WTC11 (cell line): ENCODE data around the gene PRRG1. TPM values are rescaled to one million over a fixed set of nuclear protein-coding genes. Genes with fewer than 3 reads are reported as not detected.

Experiments
- ATAC-seq: fragments of 200-7000 bp; cut with Tn5 transposase; 2 replicates; pipeline ENCODE4 v1.10.0; 2021; ENCODE audit warnings: mild to moderate bottlenecking, moderate library complexity
- CTCF ChIA-PET: fragments of 300-600 bp; sonication (Branson Sonifier 250); formaldehyde crosslinking; loops from one replicate; lab custom pipeline; 2021; ENCODE audit warnings: antibody characterized with exemption; lab: Charles Lee
- POLR2A ChIA-PET: fragments of 350-600 bp; sonication (Branson Sonifier 250); formaldehyde crosslinking; loops from one replicate; lab custom pipeline; 2021; ENCODE audit warnings: antibody characterized with exemption; lab: Charles Lee
- DNase-seq: peaks from one replicate; pipeline ENCODE4 v3.0.0; 2021; ENCODE audit warnings: low spot score
- H3K27ac Mint-ChIP-seq: 2 replicates; pipeline ENCODE4 v1.8.0; 2021; ENCODE audit warnings: mixed read lengths
- H3K27me3 Mint-ChIP-seq: 2 replicates; pipeline ENCODE4 v1.8.0; 2021; ENCODE audit warnings: low read depth, mild to moderate bottlenecking, moderate library complexity, mixed read lengths
- H3K36me3 Mint-ChIP-seq: 2 replicates; pipeline ENCODE4 v1.8.0; 2021; ENCODE audit warnings: mixed read lengths
- H3K4me1 Mint-ChIP-seq: 2 replicates; pipeline ENCODE4 v1.8.0; 2022; ENCODE audit warnings: mixed read lengths
- H3K4me3 Mint-ChIP-seq: 2 replicates; pipeline ENCODE4 v1.8.0; 2021; ENCODE audit warnings: mild to moderate bottlenecking, moderate library complexity, mixed read lengths
- H3K9me3 Mint-ChIP-seq: 2 replicates; pipeline ENCODE4 v1.8.0; 2021; ENCODE audit warnings: mixed read lengths
- AFF4 ChIP-seq: sonication (generic); formaldehyde crosslinking; IDR thresholded peaks from 2 replicates; pipeline ENCODE4 v1.8.1; 2023; ENCODE audit warnings: mild to moderate bottlenecking, missing genetic modification reagents, borderline replicate concordance
- ARID4B ChIP-seq: sonication (generic); formaldehyde crosslinking; IDR thresholded peaks from 2 replicates; pipeline ENCODE4 v1.8.0; 2023; ENCODE audit warnings: missing genetic modification reagents, mild to moderate bottlenecking, borderline replicate concordance
- CBFB ChIP-seq: sonication (generic); formaldehyde crosslinking; IDR thresholded peaks from 2 replicates; pipeline ENCODE4 v1.8.1; 2022; ENCODE audit warnings: mild to moderate bottlenecking, low read depth, missing genetic modification reagents
- CDX4 ChIP-seq: fragments of 250-450 bp; sonication (Bioruptor Pico); IDR thresholded peaks from 2 replicates; pipeline ENCODE4 v1.9.0; 2021; ENCODE audit warnings: moderate library complexity, mild to moderate bottlenecking, inconsistent platforms, borderline replicate concordance
- CREM ChIP-seq: sonication (generic); formaldehyde crosslinking; IDR thresholded peaks from 2 replicates; pipeline ENCODE4 v1.8.1; 2022; ENCODE audit warnings: mild to moderate bottlenecking, missing genetic modification reagents, moderate library complexity
- ELF4 ChIP-seq: sonication (generic); formaldehyde crosslinking; IDR thresholded peaks from 2 replicates; pipeline ENCODE4 v1.8.1; 2022; ENCODE audit warnings: low read depth, mild to moderate bottlenecking, moderate library complexity, missing genetic modification reagents
- ESRRA ChIP-seq: sonication (generic); formaldehyde crosslinking; IDR thresholded peaks from 2 replicates; pipeline ENCODE4 v1.8.1; 2022; ENCODE audit warnings: mild to moderate bottlenecking, missing genetic modification reagents, borderline replicate concordance
- ETV6 ChIP-seq: sonication (generic); formaldehyde crosslinking; IDR thresholded peaks from 2 replicates; pipeline ENCODE4 v1.8.1; 2022; ENCODE audit warnings: mild to moderate bottlenecking, missing genetic modification reagents
- FOXK1 ChIP-seq: sonication (generic); formaldehyde crosslinking; IDR thresholded peaks from 2 replicates; pipeline ENCODE4 v1.8.0; 2022; ENCODE audit warnings: mild to moderate bottlenecking, moderate library complexity, missing genetic modification reagents
- GTF2I ChIP-seq: fragments of 250-450 bp; sonication (Bioruptor Pico); conservative IDR thresholded peaks from 2 replicates; pipeline ENCODE4 v1.4.0; 2021; ENCODE audit warnings: mild to moderate bottlenecking
- HMGA2 ChIP-seq: fragments of 250-450 bp; sonication (Bioruptor Pico); IDR thresholded peaks from 2 replicates; pipeline ENCODE4 v1.4.0; 2021; ENCODE audit warnings: mild to moderate bottlenecking, moderate library complexity
- HMGXB4 ChIP-seq: sonication (generic); formaldehyde crosslinking; IDR thresholded peaks from 2 replicates; pipeline ENCODE4 v1.8.1; 2023; ENCODE audit warnings: mild to moderate bottlenecking, moderate library complexity, missing genetic modification reagents
- MYBL2 ChIP-seq: sonication (generic); formaldehyde crosslinking; IDR thresholded peaks from 2 replicates; pipeline ENCODE4 v1.8.1; 2023; ENCODE audit warnings: mild to moderate bottlenecking, moderate library complexity, missing genetic modification reagents
- OVOL2 ChIP-seq: fragments of 250-450 bp; sonication (Bioruptor Pico); IDR thresholded peaks from 2 replicates; pipeline ENCODE4 v1.9.0; 2021; ENCODE audit warnings: mild to moderate bottlenecking, borderline replicate concordance
- RORB ChIP-seq: fragments of 250-450 bp; sonication (Bioruptor Pico); IDR thresholded peaks from 2 replicates; pipeline ENCODE4 v1.9.0; 2021; ENCODE audit warnings: mild to moderate bottlenecking
- SMAD4 ChIP-seq: sonication (generic); formaldehyde crosslinking; IDR thresholded peaks from 2 replicates; pipeline ENCODE4 v1.8.0; 2022; ENCODE audit warnings: mild to moderate bottlenecking, missing genetic modification reagents
- USF2 ChIP-seq: sonication (generic); formaldehyde crosslinking; IDR thresholded peaks from 2 replicates; pipeline ENCODE4 v1.8.1; 2023; ENCODE audit warnings: mild to moderate bottlenecking, missing genetic modification reagents, moderate library complexity
- ZBTB21 ChIP-seq: sonication (generic); formaldehyde crosslinking; IDR thresholded peaks from 2 replicates; pipeline ENCODE4 v1.8.1; 2023; ENCODE audit warnings: mild to moderate bottlenecking, missing genetic modification reagents, borderline replicate concordance
- ZNF138 ChIP-seq: sonication (generic); formaldehyde crosslinking; conservative IDR thresholded peaks from 2 replicates; pipeline ENCODE4 v1.8.1; 2022; ENCODE audit warnings: mild to moderate bottlenecking, moderate library complexity, missing genetic modification reagents
- ZNF263 ChIP-seq: sonication (generic); formaldehyde crosslinking; IDR thresholded peaks from 2 replicates; pipeline ENCODE4 v1.8.1; 2022; ENCODE audit warnings: low read depth, mild to moderate bottlenecking, moderate library complexity, missing genetic modification reagents
- ZNF423 ChIP-seq: fragments of 250-450 bp; sonication (Bioruptor Pico); IDR thresholded peaks from 2 replicates; pipeline ENCODE4 v2.1.2; 2022; ENCODE audit warnings: mild to moderate bottlenecking, moderate library complexity
- ZNF512 ChIP-seq: sonication (generic); formaldehyde crosslinking; IDR thresholded peaks from 2 replicates; pipeline ENCODE4 v1.8.1; 2022; ENCODE audit warnings: missing genetic modification reagents, borderline replicate concordance
- total RNA-seq: library from RNA; stranded (reverse); gene quantifications from 3 replicates; pipeline ENCODE4 v1.2.3, GENCODE V29; 2021

Gene PRRG1
- total RNA-seq, 1 experiment from 2014 or later = 8.1 TPM

DNA sequence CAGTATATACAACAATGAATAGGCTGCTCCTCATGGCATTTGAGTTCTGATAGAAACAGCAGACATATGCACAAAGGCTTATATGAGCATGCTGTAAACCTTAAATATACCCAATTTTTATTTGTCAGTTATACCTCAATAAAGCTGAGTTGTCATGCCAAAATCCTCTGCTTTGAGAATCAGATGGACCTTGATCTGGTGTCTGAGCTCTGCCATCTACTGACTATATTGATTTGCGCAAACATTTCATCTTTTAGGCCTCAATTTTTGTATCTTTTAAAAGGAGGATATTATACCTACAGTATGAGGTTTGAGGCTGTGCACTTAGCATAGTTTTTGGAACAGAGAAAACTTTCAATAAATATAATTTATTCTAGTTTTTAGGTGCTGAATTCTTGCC is 85.2 kb downstream of the PRRG1 start:
- CTCF ChIA-PET = no interaction called here
- ATAC-seq (no peak), DNase-seq (no peak)
- Mint-ChIP-seq H3K4me3 (no peak overlapping the region), H3K27me3 (no peaks in the 10 kb centered on the region), H3K27ac (no peak overlapping the region), H3K9me3 (no peaks in the 10 kb centered on the region)
- TF ChIP-seq ZNF263 (CRISPR knock-in tag) (no peak), MYBL2 (no peak), ARID4B (CRISPR knock-in tag) (no peak), HMGA2 (CRISPR knock-in tag) (no peak), CBFB (CRISPR knock-in tag) (no peak), OVOL2 (CRISPR knock-in tag) (no peak), ETV6 (CRISPR knock-in tag) (no peak), ZNF138 (no peak), RORB (CRISPR knock-in tag) (no peak), AFF4 (CRISPR knock-in tag) (no peak), ESRRA (CRISPR knock-in tag) (no peak), FOXK1 (CRISPR knock-in tag) (no peak), ZNF512 (CRISPR knock-in tag) (no peak), ZBTB21 (CRISPR knock-in tag) (no peak), USF2 (CRISPR knock-in tag) (no peak), CREM (CRISPR knock-in tag) (no peak)
- TF ChIP-seq, all 79 proteins: peak for 0
- Mint-ChIP-seq H3K36me3 (0 out of 2 replicates have a peak, but pooled peaks cover 7% of the 10 kb centered on the region), H3K4me1 (peaks cover 23% of the 10 kb centered on the region)
- POLR2A ChIA-PET = no interaction called here

- H3K27me3 Mint-ChIP-seq = no peaks in the 10 kb centered on the region
- ATAC-seq (no peak), DNase-seq (no peak)
- no peak overlapping the region for H3K27ac Mint-ChIP-seq
- H3K36me3 Mint-ChIP-seq = peaks cover 15% of the 10 kb centered on the region
- H3K4me1 Mint-ChIP-seq = peaks cover 19% of the 10 kb centered on the region
- CTCF ChIA-PET = no interaction called here
- no peak overlapping the region for H3K4me3 Mint-ChIP-seq
- no peaks in the 10 kb centered on the region for H3K9me3 Mint-ChIP-seq
- POLR2A ChIA-PET = no interaction called here
- no peak for TF ChIP-seq ZNF423 (CRISPR knock-in tag)
- no peak for TF ChIP-seq ESRRA (CRISPR knock-in tag)
- TF ChIP-seq GTF2I (CRISPR knock-in tag) = no peak
- TF ChIP-seq ELF4 (CRISPR knock-in tag) = no peak
- TF ChIP-seq RORB (CRISPR knock-in tag) = no peak
- no peak for TF ChIP-seq HMGXB4 (CRISPR knock-in tag)
- TF ChIP-seq CDX4 (CRISPR knock-in tag) = no peak
- TF ChIP-seq SMAD4 (CRISPR knock-in tag) = no peak
- TF ChIP-seq ZBTB21 (CRISPR knock-in tag) = no peak
Observed at GRCh38 chrX:37437160-37437559, 88.0 kb downstream of the PRRG1 start.
